Caco-2 (cell line): ENCODE data around the gene SH2D6. TPM values are rescaled to one million over a fixed set of nuclear protein-coding genes. Genes with fewer than 3 reads are reported as not detected.

Source experiments
- BruUV-seq: library from RNA; stranded (reverse); fragments of 400-500 nt; replicated peaks from 2 replicates; lab custom pipeline; 2021; lab: Mats Ljungman, UMichigan
- CTCF ChIA-PET: fragments of 300-600 bp; sonication (Branson Sonifier 250); formaldehyde crosslinking; loops from one replicate; lab custom pipeline; 2022; ENCODE audit warnings: antibody characterized with exemption; lab: Charles Lee
- POLR2A ChIA-PET: fragments of 300-600 bp; sonication (Branson Sonifier 250); formaldehyde crosslinking; loops from one replicate; lab custom pipeline; 2022; ENCODE audit warnings: antibody characterized with exemption; lab: Charles Lee
- DNase-seq, 2 experiments: peaks; one replicate each; pipeline versions ENCODE4 v3.0.0 to v3.0.0-alpha.2; 2020 to 2022
- H3K27me3 ChIP-seq: replicated peaks from 2 replicates; pipeline ENCODE4 v1.6.0; 2011; ENCODE audit warnings: low read length; ENCODE audit not compliant: control insufficient read depth, insufficient read depth
- H3K36me3 ChIP-seq: 2 replicates; pipeline ENCODE4 v1.5.1; 2011; ENCODE audit warnings: low read length; ENCODE audit not compliant: control insufficient read depth, insufficient read depth
- H3K4me1 ChIP-seq: fragments of 250-450 bp; sonication (Bioruptor Pico); 2 replicates; pipeline ENCODE4 v1.5.1; 2020; ENCODE audit warnings: mild to moderate bottlenecking
- H3K4me3 ChIP-seq: 2 replicates; pipeline ENCODE4 v1.5.1; 2011; ENCODE audit warnings: low read depth, mild to moderate bottlenecking, control low read depth, low read length
- H3K9me3 ChIP-seq: fragments of 250-450 bp; sonication (Bioruptor Pico); 2 replicates; pipeline ENCODE4 v1.5.1; 2020; ENCODE audit warnings: mild to moderate bottlenecking, moderate library complexity
- H3K27ac Mint-ChIP-seq: one replicate; pipeline ENCODE4 v1.8.0; 2022; ENCODE audit warnings: mixed read lengths; ENCODE audit not compliant: unreplicated experiment
- H3K27me3 Mint-ChIP-seq: one replicate; pipeline ENCODE4 v1.8.0; 2022; ENCODE audit warnings: mixed read lengths; ENCODE audit not compliant: insufficient read depth, unreplicated experiment
- H3K36me3 Mint-ChIP-seq: one replicate; pipeline ENCODE4 v1.8.0; 2022; ENCODE audit warnings: mild to moderate bottlenecking, mixed read lengths; ENCODE audit not compliant: insufficient read depth, unreplicated experiment
- H3K4me1 Mint-ChIP-seq: one replicate; pipeline ENCODE4 v1.8.0; 2022; ENCODE audit warnings: low read depth, mixed read lengths; ENCODE audit not compliant: unreplicated experiment
- H3K4me3 Mint-ChIP-seq: one replicate; pipeline ENCODE4 v1.8.0; 2022; ENCODE audit warnings: mild to moderate bottlenecking, moderate library complexity, mixed read lengths; ENCODE audit not compliant: unreplicated experiment
- H3K9me3 Mint-ChIP-seq: one replicate; pipeline ENCODE4 v1.8.0; 2022; ENCODE audit warnings: mixed read lengths; ENCODE audit not compliant: unreplicated experiment
- intact Hi-C: fragments of 100-400 bp; cut with micrococcal nuclease; formaldehyde crosslinking; loops from one replicate; pipeline ENCODE4 v1.10.0; 2022; ENCODE audit not compliant: unreplicated experiment
- total RNA-seq: library from RNA; stranded (reverse); gene quantifications from 2 replicates; pipeline ENCODE4 v1.2.3, GENCODE V29; 2022
- TF ChIP-seq, protein P1 (sequence below), 2 experiments: fragments of 200-600 bp in 1 of 2; IDR thresholded peaks; 1 replicate in 1 of 2; 2 replicates in 1 of 2; pipeline versions ENCODE4 v1.5.1 to v1.8.0; 2011 to 2022; ENCODE audit warnings: antibody characterized with exemption in 1 of 2, control low read depth in 1 of 2, inconsistent platforms in 1 of 2, low read depth in 1 of 2, low read length in 1 of 2, mild to moderate bottlenecking in 1 of 2, moderate library complexity in 1 of 2; ENCODE audit not compliant: insufficient read depth in 1 of 2, severe bottlenecking in 1 of 2, unreplicated experiment in 1 of 2

Gene SH2D6
- total RNA-seq, 1 experiment from 2014 or later: 0.88 TPM

- POLR2A ChIA-PET: no interaction called here
- TF ChIP-seq, protein P1, sequence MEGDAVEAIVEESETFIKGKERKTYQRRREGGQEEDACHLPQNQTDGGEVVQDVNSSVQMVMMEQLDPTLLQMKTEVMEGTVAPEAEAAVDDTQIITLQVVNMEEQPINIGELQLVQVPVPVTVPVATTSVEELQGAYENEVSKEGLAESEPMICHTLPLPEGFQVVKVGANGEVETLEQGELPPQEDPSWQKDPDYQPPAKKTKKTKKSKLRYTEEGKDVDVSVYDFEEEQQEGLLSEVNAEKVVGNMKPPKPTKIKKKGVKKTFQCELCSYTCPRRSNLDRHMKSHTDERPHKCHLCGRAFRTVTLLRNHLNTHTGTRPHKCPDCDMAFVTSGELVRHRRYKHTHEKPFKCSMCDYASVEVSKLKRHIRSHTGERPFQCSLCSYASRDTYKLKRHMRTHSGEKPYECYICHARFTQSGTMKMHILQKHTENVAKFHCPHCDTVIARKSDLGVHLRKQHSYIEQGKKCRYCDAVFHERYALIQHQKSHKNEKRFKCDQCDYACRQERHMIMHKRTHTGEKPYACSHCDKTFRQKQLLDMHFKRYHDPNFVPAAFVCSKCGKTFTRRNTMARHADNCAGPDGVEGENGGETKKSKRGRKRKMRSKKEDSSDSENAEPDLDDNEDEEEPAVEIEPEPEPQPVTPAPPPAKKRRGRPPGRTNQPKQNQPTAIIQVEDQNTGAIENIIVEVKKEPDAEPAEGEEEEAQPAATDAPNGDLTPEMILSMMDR (IDR thresholded peaks at IDR 0.05; ENCODE audit: insufficient read depth in 1 of 2, low read depth in 1 of 2, low read length in 1 of 2, severe bottlenecking in 1 of 2, unreplicated experiment in 1 of 2): no peak
- no peak overlapping the region for H3K4me3 Mint-ChIP-seq
These were observed 26.2 kb downstream of the SH2D6 start for GRCh38 chr2:85444629-85445172.

GRCh38 chr2:85445316-85446295 is 27.1 kb downstream of the SH2D6 start:
- no peaks in the 10 kb centered on the region for H3K4me1 Mint-ChIP-seq
- no peaks in the 10 kb centered on the region for H3K27me3 Mint-ChIP-seq
- Histone ChIP-seq H3K36me3 (no peaks in the 10 kb centered on the region), H3K4me3 (no peak overlapping the region), H3K27me3 (no peaks in the 10 kb centered on the region), H3K4me1 (no peaks in the 10 kb centered on the region), H3K9me3 (no peaks in the 10 kb centered on the region)
- H3K36me3 Mint-ChIP-seq: no peaks in the 10 kb centered on the region
- intact Hi-C loops: no loop called here
- H3K27ac Mint-ChIP-seq: no peak overlapping the region
- no peak overlapping the region for H3K4me3 Mint-ChIP-seq
- DNase-seq: no peak
- no TSS peak for BruUV-seq
- ChIA-PET POLR2A (interaction anchor here (1.0 kb wide), 2 partner anchors 91 to 93 kb away, joined by 3 read pairs; partner anchors contain the start of gene MAT2A), CTCF (interaction anchor here (1.3 kb wide), 1 partner anchor 9 kb away, joined by 3 read pairs; no protein-coding TSS in a partner anchor)
- no peaks in the 10 kb centered on the region for H3K9me3 Mint-ChIP-seq
- TF ChIP-seq, protein P1 (IDR thresholded peaks at IDR 0.05; ENCODE audit: insufficient read depth in 1 of 2, low read depth in 1 of 2, low read length in 1 of 2, severe bottlenecking in 1 of 2, unreplicated experiment in 1 of 2): no peak

More at GRCh38 chr2:85444629-85445172, 26.2 kb downstream of the SH2D6 start:
- DNase-seq: no peak
- no peak overlapping the region for H3K27ac Mint-ChIP-seq
- BruUV-seq: no TSS peak
- intact Hi-C loops: no loop called here
- H3K27me3 Mint-ChIP-seq: no peaks in the 10 kb centered on the region
- H3K4me3 ChIP-seq: no peak overlapping the region
- H3K4me1 Mint-ChIP-seq: no peaks in the 10 kb centered on the region
- no peaks in the 10 kb centered on the region for H3K9me3 Mint-ChIP-seq
- H3K36me3 Mint-ChIP-seq: no peaks in the 10 kb centered on the region
- CTCF ChIA-PET: interaction anchor here (1.3 kb wide), 1 partner anchor 8 kb away, joined by 3 read pairs; no protein-coding TSS in a partner anchor
- no peaks in the 10 kb centered on the region for H3K36me3 ChIP-seq
- no peaks in the 10 kb centered on the region for H3K4me1 ChIP-seq
- no peaks in the 10 kb centered on the region for H3K9me3 ChIP-seq
- no peaks in the 10 kb centered on the region for H3K27me3 ChIP-seq
